Measurements from ENCODE around the gene SLC44A2.

- no peak for TF ChIP-seq POLR2A (IDR thresholded peaks at IDR 0.05)
- TF ChIP-seq, protein P1, sequence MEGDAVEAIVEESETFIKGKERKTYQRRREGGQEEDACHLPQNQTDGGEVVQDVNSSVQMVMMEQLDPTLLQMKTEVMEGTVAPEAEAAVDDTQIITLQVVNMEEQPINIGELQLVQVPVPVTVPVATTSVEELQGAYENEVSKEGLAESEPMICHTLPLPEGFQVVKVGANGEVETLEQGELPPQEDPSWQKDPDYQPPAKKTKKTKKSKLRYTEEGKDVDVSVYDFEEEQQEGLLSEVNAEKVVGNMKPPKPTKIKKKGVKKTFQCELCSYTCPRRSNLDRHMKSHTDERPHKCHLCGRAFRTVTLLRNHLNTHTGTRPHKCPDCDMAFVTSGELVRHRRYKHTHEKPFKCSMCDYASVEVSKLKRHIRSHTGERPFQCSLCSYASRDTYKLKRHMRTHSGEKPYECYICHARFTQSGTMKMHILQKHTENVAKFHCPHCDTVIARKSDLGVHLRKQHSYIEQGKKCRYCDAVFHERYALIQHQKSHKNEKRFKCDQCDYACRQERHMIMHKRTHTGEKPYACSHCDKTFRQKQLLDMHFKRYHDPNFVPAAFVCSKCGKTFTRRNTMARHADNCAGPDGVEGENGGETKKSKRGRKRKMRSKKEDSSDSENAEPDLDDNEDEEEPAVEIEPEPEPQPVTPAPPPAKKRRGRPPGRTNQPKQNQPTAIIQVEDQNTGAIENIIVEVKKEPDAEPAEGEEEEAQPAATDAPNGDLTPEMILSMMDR (IDR thresholded peaks at IDR 0.05): no peak
These were observed 44.8 kb downstream of the SLC44A2 start for GRCh38 chr19:10670182-10670581.
